Measurements from ENCODE around the gene SECISBP2.

DNA sequence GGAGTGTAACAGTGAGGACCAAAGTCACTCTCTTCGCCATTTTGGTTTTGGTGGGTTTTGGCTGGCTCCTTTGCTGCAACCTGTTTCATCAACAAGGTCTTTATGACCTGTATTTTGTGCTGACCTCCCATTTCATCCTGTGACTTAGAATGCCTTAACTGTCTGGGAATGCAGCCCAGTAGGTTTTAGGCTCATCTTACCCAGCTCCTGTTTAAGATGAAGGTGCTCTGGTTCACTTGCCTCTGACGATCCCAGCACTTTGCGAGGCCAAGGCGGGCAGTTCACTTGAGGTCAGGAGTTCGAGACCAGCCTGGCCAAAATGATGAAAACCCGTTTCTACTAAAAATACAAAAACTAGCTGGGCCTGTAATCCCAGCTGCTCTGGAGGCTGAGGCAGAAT is 9.1 kb upstream of the SECISBP2 start:
- TF ChIP-seq, protein P1, sequence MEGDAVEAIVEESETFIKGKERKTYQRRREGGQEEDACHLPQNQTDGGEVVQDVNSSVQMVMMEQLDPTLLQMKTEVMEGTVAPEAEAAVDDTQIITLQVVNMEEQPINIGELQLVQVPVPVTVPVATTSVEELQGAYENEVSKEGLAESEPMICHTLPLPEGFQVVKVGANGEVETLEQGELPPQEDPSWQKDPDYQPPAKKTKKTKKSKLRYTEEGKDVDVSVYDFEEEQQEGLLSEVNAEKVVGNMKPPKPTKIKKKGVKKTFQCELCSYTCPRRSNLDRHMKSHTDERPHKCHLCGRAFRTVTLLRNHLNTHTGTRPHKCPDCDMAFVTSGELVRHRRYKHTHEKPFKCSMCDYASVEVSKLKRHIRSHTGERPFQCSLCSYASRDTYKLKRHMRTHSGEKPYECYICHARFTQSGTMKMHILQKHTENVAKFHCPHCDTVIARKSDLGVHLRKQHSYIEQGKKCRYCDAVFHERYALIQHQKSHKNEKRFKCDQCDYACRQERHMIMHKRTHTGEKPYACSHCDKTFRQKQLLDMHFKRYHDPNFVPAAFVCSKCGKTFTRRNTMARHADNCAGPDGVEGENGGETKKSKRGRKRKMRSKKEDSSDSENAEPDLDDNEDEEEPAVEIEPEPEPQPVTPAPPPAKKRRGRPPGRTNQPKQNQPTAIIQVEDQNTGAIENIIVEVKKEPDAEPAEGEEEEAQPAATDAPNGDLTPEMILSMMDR (conservative IDR thresholded peaks at IDR 0.05 in 1 of 2, IDR thresholded peaks at IDR 0.05 in 1 of 2; ENCODE audit: low read depth in 1 of 2, low read length in 2 of 2): no peak
- TF ChIP-seq EZH2 (IDR thresholded peaks at IDR 0.05; ENCODE audit: low read length, missing control alignments): no peak

Measured in fibroblast of lung (primary cell).